Measurements from ENCODE around the gene PLCB2.

- TF ChIP-seq CTCF (IDR thresholded peaks at IDR 0.05) (no peak), EZH2phosphoT487 (IDR thresholded peaks at IDR 0.05) (no peak), EZH2 (IDR thresholded peaks at IDR 0.05) (no peak)
Observed at GRCh38 chr15:40301467-40302179, 6.1 kb downstream of the PLCB2 start.

Data from neural progenitor cell (in vitro differentiated cells).